OCI-LY7 (cell line): ENCODE measurements around the gene ZNF827.

Experiments
- CTCF ChIP-seq: fragments of 200-600 bp; sonication (generic); conservative IDR thresholded peaks from 2 replicates; pipeline ENCODE4 v1.5.1; 2014; ENCODE audit warnings: mild to moderate bottlenecking, antibody characterized with exemption, low read length, moderate library complexity, mixed read lengths
- EZH2phosphoT487 ChIP-seq: fragments of 200-600 bp; sonication (generic); IDR thresholded peaks from 2 replicates; pipeline ENCODE4 v1.6.1; 2018; ENCODE audit warnings: low read depth, borderline replicate concordance, mild to moderate bottlenecking, mixed run types, antibody characterized with exemption, low read length, moderate library complexity, mixed read lengths

- TF ChIP-seq EZH2phosphoT487 (no peak), CTCF (no peak)
Observed at GRCh38 chr4:145804116-145804515, 134.5 kb downstream of the ZNF827 start.
